Fibroblast of villous mesenchyme (primary cell): ENCODE data around the gene WDR13. TPM values are rescaled to one million over a fixed set of nuclear protein-coding genes. Genes with fewer than 3 reads are reported as not detected.

Experiments used
- DNase-seq: peaks from one replicate; pipeline ENCODE4 v3.0.0-alpha.2; 2010; ENCODE audit warnings: low read depth
- H3K4me3 ChIP-seq: 2 replicates; pipeline ENCODE4 v1.5.1; 2011; ENCODE audit warnings: low read depth, mild to moderate bottlenecking, low read length
- CTCF ChIP-seq: IDR thresholded peaks from 2 replicates; pipeline ENCODE4 v1.5.1; 2012; ENCODE audit warnings: low read depth, mild to moderate bottlenecking, low read length; ENCODE audit not compliant: insufficient read depth
- total RNA-seq: library from RNA; depleted of rRNA; stranded (reverse); fragments of >200 nt; gene quantifications from 2 replicates; pipeline ENCODE4 v1.2.3, GENCODE V29; 2012

The WDR13 gene
- total RNA-seq, 1 donor = 58.7 TPM

- no peak overlapping the region for H3K4me3 ChIP-seq
- peak; percentile 56 for TF ChIP-seq CTCF
- peak; percentile 92 for DNase-seq
Measured at GRCh38 chrX:48631376-48632090, 34.2 kb downstream of the WDR13 start.

GRCh38 chrX:48632207-48632606 is 34.9 kb downstream of the WDR13 start:
- DNase-seq = no peak
- no peak for TF ChIP-seq CTCF
- H3K4me3 ChIP-seq = no peak overlapping the region

- H3K4me3 ChIP-seq = no peak overlapping the region
- DNase-seq = no peak
- TF ChIP-seq CTCF = no peak
Measured at GRCh38 chrX:48636301-48636700, 39.0 kb downstream of the WDR13 start.

- no peak for TF ChIP-seq CTCF
- H3K4me3 ChIP-seq = no peak overlapping the region
- no peak for DNase-seq
Measured at GRCh38 chrX:48636776-48637175, 39.5 kb downstream of the WDR13 start.

GRCh38 chrX:48645669-48646068 is 48.4 kb downstream of the WDR13 start:
- no peak for TF ChIP-seq CTCF
- no peak for DNase-seq
- H3K4me3 ChIP-seq = no peak overlapping the region

- DNase-seq = peak; percentile 54
Measured at GRCh38 chrX:48648336-48648751, 51.1 kb downstream of the WDR13 start.

More at GRCh38 chrX:48648336-48648751, 51.1 kb downstream of the WDR13 start:
- no peak overlapping the region for H3K4me3 ChIP-seq
- TF ChIP-seq CTCF = no peak
